NB4 (cell line): Measurements from ENCODE around the gene ITGA8.

Experiments
- TF ChIP-seq, protein P1 (sequence below): IDR thresholded peaks from one replicate; pipeline ENCODE4 v1.5.1; 2012; ENCODE audit warnings: low read depth, low read length
- TF ChIP-seq, protein P2 (sequence below): IDR thresholded peaks from 2 replicates; pipeline ENCODE4 v1.6.1; 2011; ENCODE audit warnings: low read depth, low read length

DNA sequence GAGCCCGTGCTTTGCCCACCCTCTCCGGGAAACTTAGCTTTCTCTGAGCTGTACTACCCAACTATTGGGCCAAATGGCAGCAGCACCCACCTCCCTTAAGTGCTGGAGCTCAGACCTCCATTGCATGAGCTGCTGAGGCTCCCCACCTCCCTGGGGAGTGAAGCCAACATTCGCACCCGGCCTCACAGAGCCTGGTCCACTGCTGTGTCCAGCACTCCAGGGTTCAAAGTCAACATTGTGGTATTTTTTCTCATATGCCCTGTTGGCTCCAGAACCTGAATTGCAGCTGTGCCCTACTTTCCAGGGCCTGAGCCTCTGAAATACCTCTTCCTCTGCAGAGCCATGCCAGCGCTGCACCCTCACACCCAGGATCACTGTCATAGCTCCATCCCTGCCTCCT, 29.7 kb downstream of the ITGA8 start:
- TF ChIP-seq, protein P1, sequence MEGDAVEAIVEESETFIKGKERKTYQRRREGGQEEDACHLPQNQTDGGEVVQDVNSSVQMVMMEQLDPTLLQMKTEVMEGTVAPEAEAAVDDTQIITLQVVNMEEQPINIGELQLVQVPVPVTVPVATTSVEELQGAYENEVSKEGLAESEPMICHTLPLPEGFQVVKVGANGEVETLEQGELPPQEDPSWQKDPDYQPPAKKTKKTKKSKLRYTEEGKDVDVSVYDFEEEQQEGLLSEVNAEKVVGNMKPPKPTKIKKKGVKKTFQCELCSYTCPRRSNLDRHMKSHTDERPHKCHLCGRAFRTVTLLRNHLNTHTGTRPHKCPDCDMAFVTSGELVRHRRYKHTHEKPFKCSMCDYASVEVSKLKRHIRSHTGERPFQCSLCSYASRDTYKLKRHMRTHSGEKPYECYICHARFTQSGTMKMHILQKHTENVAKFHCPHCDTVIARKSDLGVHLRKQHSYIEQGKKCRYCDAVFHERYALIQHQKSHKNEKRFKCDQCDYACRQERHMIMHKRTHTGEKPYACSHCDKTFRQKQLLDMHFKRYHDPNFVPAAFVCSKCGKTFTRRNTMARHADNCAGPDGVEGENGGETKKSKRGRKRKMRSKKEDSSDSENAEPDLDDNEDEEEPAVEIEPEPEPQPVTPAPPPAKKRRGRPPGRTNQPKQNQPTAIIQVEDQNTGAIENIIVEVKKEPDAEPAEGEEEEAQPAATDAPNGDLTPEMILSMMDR: no peak
- TF ChIP-seq, protein P2, sequence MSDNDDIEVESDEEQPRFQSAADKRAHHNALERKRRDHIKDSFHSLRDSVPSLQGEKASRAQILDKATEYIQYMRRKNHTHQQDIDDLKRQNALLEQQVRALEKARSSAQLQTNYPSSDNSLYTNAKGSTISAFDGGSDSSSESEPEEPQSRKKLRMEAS: no peak
